HPDE6-E6E7 (cell line): ENCODE data around the gene NPR1.
"Not testable (repeated sequence)": the region's sequence is repeated elsewhere in the genome, so short reads cannot be mapped to it uniquely, and the experiment has no call there.

Experiments used
- DNase-seq: peaks from one replicate; pipeline ENCODE4 v3.0.0; 2011; ENCODE audit warnings: missing footprints; ENCODE audit errors: extremely low spot score

The NPR1 gene

GRCh38 chr1:153724634-153725033 is 46.1 kb downstream of the NPR1 start:
- not testable (repeated sequence) for DNase-seq

GRCh38 chr1:153727463-153728304 is 49.2 kb downstream of the NPR1 start, which contains the start of gene INTS3:
Gene INTS3, plus strand, starts transcription at chr1:153728050. Its CDS starts 585 bp downstream, at chr1:153728635.
- DNase-seq, result peak; percentile 99

- DNase-seq, result no peak
Measured at GRCh38 chr1:153728305-153729066, 50.0 kb downstream of the NPR1 start.

- DNase-seq, result no peak
Measured at GRCh38 chr1:153730468-153730988, 52.0 kb downstream of the NPR1 start.

GRCh38 chr1:153733970-153734369 is 55.5 kb downstream of the NPR1 start:
- no peak for DNase-seq

GRCh38 chr1:153734396-153735089 is 56.1 kb downstream of the NPR1 start:
- DNase-seq, result no peak

GRCh38 chr1:153735090-153735420 is 56.6 kb downstream of the NPR1 start:
- DNase-seq, result no peak

GRCh38 chr1:153741986-153742385 is 63.5 kb downstream of the NPR1 start:
- no peak for DNase-seq

GRCh38 chr1:153742411-153743142 is 64.1 kb downstream of the NPR1 start:
- no peak for DNase-seq
